WTC11 (cell line): ENCODE measurements around the gene PICALM.
A peak's percentile ranks its signal among the peaks of the same experiment; 100 is the strongest.

ENCODE experiments used
- ATF3 ChIP-seq: sonication (generic); formaldehyde crosslinking; conservative IDR thresholded peaks from 2 replicates; pipeline ENCODE4 v1.8.1; 2022; ENCODE audit warnings: mild to moderate bottlenecking, missing genetic modification reagents
- FOXP1 ChIP-seq: sonication (generic); formaldehyde crosslinking; IDR thresholded peaks from 2 replicates; pipeline ENCODE4 v1.8.0; 2022; ENCODE audit warnings: missing genetic modification reagents, mild to moderate bottlenecking, moderate library complexity, borderline replicate concordance
- MAX ChIP-seq: sonication (generic); formaldehyde crosslinking; IDR thresholded peaks from 2 replicates; pipeline ENCODE4 v1.8.0; 2022; ENCODE audit warnings: mild to moderate bottlenecking, missing genetic modification reagents
- NR2C2 ChIP-seq: sonication (generic); formaldehyde crosslinking; IDR thresholded peaks from 2 replicates; pipeline ENCODE4 v1.8.0; 2022; ENCODE audit warnings: mild to moderate bottlenecking, missing genetic modification reagents
- SP1 ChIP-seq: sonication (generic); formaldehyde crosslinking; conservative IDR thresholded peaks from 2 replicates; pipeline ENCODE4 v1.8.1; 2022; ENCODE audit warnings: missing genetic modification reagents
- STAT6 ChIP-seq: sonication (generic); formaldehyde crosslinking; conservative IDR thresholded peaks from 2 replicates; pipeline ENCODE4 v1.8.1; 2023; ENCODE audit warnings: mild to moderate bottlenecking, low read depth, missing genetic modification reagents, moderate library complexity
- ZBTB21 ChIP-seq: sonication (generic); formaldehyde crosslinking; IDR thresholded peaks from 2 replicates; pipeline ENCODE4 v1.8.1; 2023; ENCODE audit warnings: mild to moderate bottlenecking, missing genetic modification reagents, borderline replicate concordance
- TF ChIP-seq, protein P1 (sequence below): sonication (generic); formaldehyde crosslinking; IDR thresholded peaks from 2 replicates; pipeline ENCODE4 v1.8.0; 2022; ENCODE audit warnings: mild to moderate bottlenecking, missing genetic modification reagents
- TF ChIP-seq, protein P2 (sequence below): fragments of 200-600 bp; IDR thresholded peaks from 2 replicates; pipeline ENCODE4 v1.8.0; 2022; ENCODE audit warnings: antibody characterized with exemption

DNA sequence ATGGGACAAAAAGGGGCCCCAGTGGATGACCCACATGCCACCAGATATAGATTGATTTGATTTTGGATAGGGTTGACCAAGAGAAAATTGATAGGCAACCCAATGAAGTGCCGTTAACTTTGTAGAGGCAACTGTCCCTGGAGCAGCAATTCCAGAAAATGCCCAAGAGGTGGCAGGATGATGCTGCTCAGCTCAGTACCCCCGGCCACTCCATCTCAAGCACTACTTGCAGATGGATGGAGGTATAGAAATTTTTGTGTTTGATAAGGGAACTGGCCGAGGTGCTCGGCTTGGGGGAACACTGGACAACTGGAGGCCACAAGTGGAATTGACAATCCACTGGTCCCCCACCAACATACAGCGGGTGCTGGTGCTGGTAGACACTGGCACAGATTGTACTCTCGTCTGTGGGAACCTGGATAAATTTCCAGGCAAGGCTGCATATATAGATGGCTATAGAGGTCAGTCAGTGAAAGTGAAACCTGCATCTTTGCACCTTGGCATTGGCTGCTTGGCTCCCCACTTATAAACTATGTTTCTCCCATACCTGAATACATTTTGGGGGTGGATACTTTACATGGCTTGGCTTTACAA is 127.4 kb downstream of the PICALM start:
- TF ChIP-seq SP1 (CRISPR knock-in tag): no peak
- TF ChIP-seq ATF3 (CRISPR knock-in tag): no peak
- TF ChIP-seq FOXP1 (CRISPR knock-in tag): no peak
- no peak for TF ChIP-seq NR2C2 (CRISPR knock-in tag)
- TF ChIP-seq, protein P1, sequence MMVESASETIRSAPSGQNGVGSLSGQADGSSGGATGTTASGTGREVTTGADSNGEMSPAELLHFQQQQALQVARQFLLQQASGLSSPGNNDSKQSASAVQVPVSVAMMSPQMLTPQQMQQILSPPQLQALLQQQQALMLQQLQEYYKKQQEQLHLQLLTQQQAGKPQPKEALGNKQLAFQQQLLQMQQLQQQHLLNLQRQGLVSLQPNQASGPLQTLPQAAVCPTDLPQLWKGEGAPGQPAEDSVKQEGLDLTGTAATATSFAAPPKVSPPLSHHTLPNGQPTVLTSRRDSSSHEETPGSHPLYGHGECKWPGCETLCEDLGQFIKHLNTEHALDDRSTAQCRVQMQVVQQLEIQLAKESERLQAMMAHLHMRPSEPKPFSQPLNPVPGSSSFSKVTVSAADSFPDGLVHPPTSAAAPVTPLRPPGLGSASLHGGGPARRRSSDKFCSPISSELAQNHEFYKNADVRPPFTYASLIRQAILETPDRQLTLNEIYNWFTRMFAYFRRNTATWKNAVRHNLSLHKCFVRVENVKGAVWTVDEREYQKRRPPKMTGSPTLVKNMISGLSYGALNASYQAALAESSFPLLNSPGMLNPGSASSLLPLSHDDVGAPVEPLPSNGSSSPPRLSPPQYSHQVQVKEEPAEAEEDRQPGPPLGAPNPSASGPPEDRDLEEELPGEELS (CRISPR knock-in tag): no peak
- no peak for TF ChIP-seq ZBTB21 (CRISPR knock-in tag)
- TF ChIP-seq, protein P2, sequence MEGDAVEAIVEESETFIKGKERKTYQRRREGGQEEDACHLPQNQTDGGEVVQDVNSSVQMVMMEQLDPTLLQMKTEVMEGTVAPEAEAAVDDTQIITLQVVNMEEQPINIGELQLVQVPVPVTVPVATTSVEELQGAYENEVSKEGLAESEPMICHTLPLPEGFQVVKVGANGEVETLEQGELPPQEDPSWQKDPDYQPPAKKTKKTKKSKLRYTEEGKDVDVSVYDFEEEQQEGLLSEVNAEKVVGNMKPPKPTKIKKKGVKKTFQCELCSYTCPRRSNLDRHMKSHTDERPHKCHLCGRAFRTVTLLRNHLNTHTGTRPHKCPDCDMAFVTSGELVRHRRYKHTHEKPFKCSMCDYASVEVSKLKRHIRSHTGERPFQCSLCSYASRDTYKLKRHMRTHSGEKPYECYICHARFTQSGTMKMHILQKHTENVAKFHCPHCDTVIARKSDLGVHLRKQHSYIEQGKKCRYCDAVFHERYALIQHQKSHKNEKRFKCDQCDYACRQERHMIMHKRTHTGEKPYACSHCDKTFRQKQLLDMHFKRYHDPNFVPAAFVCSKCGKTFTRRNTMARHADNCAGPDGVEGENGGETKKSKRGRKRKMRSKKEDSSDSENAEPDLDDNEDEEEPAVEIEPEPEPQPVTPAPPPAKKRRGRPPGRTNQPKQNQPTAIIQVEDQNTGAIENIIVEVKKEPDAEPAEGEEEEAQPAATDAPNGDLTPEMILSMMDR: peak; percentile 40; the same call in 1 of the 2 replicates
- TF ChIP-seq MAX: no peak
- no peak for TF ChIP-seq STAT6 (CRISPR knock-in tag)
